Osteoblast (primary cell): ENCODE measurements around the gene PPP4R1. TPM values are rescaled to one million over a fixed set of nuclear protein-coding genes. Genes with fewer than 3 reads are reported as not detected.
"Not testable (repeated sequence)": the region's sequence is repeated elsewhere in the genome, so short reads cannot be mapped to it uniquely, and the experiment has no call there.

Experiments used
- DNase-seq: peaks from one replicate; pipeline ENCODE4 v3.0.0; 2011; ENCODE audit warnings: low spot score, mixed read lengths; ENCODE audit not compliant: insufficient read length; ENCODE audit errors: missing footprints
- H2AFZ ChIP-seq: 2 replicates; pipeline ENCODE4 v1.6.0; 2011; ENCODE audit warnings: mild to moderate bottlenecking, low read length
- H3K27ac ChIP-seq: 2 replicates; pipeline ENCODE4 v1.5.1; 2011; ENCODE audit warnings: mild to moderate bottlenecking, low read depth, low read length, moderate library complexity
- H3K27me3 ChIP-seq: 2 replicates; pipeline ENCODE4 v1.6.0; 2012; ENCODE audit warnings: mild to moderate bottlenecking, control low read depth, inconsistent platforms, low read length, moderate library complexity; ENCODE audit not compliant: insufficient read depth
- H3K36me3 ChIP-seq: 2 replicates; pipeline ENCODE4 v1.5.1; 2011; ENCODE audit warnings: mild to moderate bottlenecking, low read length, control low read depth, moderate library complexity; ENCODE audit not compliant: insufficient read depth
- H3K4me1 ChIP-seq: 2 replicates; pipeline ENCODE4 v1.5.1; 2011; ENCODE audit warnings: mild to moderate bottlenecking, low read length, control low read depth, moderate library complexity; ENCODE audit not compliant: insufficient read depth
- H3K4me2 ChIP-seq: 2 replicates; pipeline ENCODE4 v1.6.0; 2011; ENCODE audit warnings: mild to moderate bottlenecking, low read length; ENCODE audit not compliant: insufficient read depth
- H3K4me3 ChIP-seq: fragments of 200-600 bp; sonication (generic); 3 replicates; pipeline ENCODE4 v1.5.1; 2012; ENCODE audit warnings: mild to moderate bottlenecking, low read length, inconsistent platforms; ENCODE audit not compliant: insufficient read depth
- H3K79me2 ChIP-seq: 2 replicates; pipeline ENCODE4 v1.6.0; 2012; ENCODE audit warnings: mild to moderate bottlenecking, low read length, control low read depth, inconsistent platforms; ENCODE audit not compliant: insufficient read depth
- H3K9me3 ChIP-seq: 2 replicates; pipeline ENCODE4 v1.5.1; 2011; ENCODE audit warnings: low read depth, low read length, control low read depth
- H4K20me1 ChIP-seq: 2 replicates; pipeline ENCODE4 v1.6.0; 2012; ENCODE audit warnings: mild to moderate bottlenecking, low read length, control low read depth; ENCODE audit not compliant: insufficient read depth
- CTCF ChIP-seq: IDR thresholded peaks from 2 replicates; pipeline ENCODE4 v1.5.1; 2011; ENCODE audit warnings: mild to moderate bottlenecking, low read depth, low read length, moderate library complexity; ENCODE audit errors: extremely low read depth
- total RNA-seq: library from RNA; depleted of rRNA; stranded (reverse); fragments of >200 nt; gene quantifications from 2 replicates; pipeline ENCODE4 v1.2.3, GENCODE V29; 2012

The PPP4R1 gene
- total RNA-seq, 1 donor = 143 TPM

DNA sequence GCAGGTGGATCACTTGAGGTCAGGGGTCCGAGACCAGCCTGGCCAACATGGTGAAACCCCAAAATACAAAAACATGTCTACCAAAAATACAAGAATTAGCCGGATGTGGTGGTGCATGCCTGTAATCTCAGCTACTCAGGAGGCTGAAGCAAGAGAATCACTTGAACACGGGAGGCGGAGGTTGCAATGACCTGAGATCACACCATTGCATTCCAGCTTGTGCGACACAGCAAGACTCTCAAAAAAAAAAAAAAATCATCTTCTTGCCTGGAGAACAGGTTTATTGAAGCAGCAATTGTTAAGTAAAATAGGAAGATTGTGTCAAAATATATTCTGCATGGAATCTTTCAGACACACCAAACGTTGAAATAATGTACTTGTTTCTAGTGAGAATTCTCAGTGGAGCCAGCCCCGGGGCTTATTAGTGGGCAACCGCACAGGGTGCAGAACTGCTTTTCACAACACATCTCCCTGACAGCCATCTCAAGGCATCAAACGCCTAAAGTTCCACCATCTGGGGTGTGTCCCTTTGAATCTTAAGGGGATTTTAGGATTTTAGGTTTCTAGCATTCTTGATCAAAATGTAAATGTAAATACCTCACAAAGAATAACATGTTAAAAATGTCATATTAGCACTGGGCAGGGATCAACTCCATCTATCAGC lies 28.6 kb upstream of the PPP4R1 start:
- no peak for TF ChIP-seq CTCF
- peak overlapping the region; percentile 61 for H2AFZ ChIP-seq
- peak overlapping the region; percentile 70 for H3K4me2 ChIP-seq
- no peak for DNase-seq
- H3K4me3 ChIP-seq = no peak overlapping the region
- H3K9me3 ChIP-seq = no peaks in the 10 kb centered on the region
- no peaks in the 10 kb centered on the region for H3K36me3 ChIP-seq
- H3K27ac ChIP-seq = peak overlapping the region; percentile 100
- H3K27me3 ChIP-seq = no peaks in the 10 kb centered on the region
- H3K4me1 ChIP-seq = peaks cover 22% of the 10 kb centered on the region
- H3K79me2 ChIP-seq = no peaks in the 10 kb centered on the region
- H4K20me1 ChIP-seq = no peaks in the 10 kb centered on the region

DNA sequence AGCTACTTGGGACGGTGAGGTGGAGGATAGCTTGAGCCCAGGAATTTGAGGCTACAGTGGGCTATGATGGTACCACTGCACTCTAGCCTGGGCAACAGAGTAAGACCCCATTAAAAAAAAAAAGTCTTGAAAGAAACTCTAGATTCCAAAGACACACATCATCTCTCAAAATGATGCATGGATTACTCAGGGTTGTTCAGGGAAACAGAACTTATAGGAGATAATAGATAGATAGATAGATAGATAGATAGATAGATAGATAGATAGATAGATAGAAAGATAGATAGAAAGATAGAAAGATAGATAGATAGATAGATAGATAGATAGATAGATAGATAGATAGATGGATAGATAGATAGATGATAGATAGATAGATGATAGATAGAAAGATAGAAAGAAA lies 26.7 kb upstream of the PPP4R1 start:
- H3K4me2 ChIP-seq, H3K27ac ChIP-seq, H4K20me1 ChIP-seq, H3K4me3 ChIP-seq, H3K36me3 ChIP-seq, DNase-seq, H2AFZ ChIP-seq, H3K27me3 ChIP-seq, H3K9me3 ChIP-seq, H3K79me2 ChIP-seq: not testable (repeated sequence)
- peaks cover 29% of the 10 kb centered on the region for H3K4me1 ChIP-seq

DNA sequence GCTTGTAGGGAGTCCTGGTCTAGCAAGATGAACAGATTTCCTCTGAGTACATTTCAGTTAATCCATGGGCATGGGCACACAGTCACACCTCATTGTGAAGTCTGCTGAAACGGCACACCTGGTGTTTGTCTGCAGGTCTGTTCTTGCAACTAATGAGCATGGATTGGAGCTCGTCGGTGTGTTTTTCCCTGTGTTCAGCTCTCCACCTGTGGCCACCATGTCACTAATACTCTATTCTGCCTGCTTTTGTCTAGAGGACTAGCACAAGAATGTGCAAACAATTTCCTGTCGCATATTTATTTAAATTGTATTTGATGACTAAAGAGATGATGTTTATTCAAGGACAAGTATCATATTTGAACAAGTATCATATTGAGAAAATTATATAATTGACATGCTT lies 24.5 kb upstream of the PPP4R1 start:
- H3K4me2 ChIP-seq = no peak overlapping the region
- H3K27ac ChIP-seq = no peak overlapping the region
- H2AFZ ChIP-seq = peak overlapping the region; percentile 28

GRCh38 chr18:9637036-9637767 lies 22.8 kb upstream of the PPP4R1 start:
- no peak for DNase-seq
- Histone ChIP-seq H4K20me1 (no peaks in the 10 kb centered on the region), H3K27ac (peak overlapping the region; percentile 66), H3K27me3 (no peaks in the 10 kb centered on the region), H3K4me1 (peaks cover 14% of the 10 kb centered on the region), H2AFZ (peak overlapping the region; percentile 63), H3K79me2 (no peaks in the 10 kb centered on the region), H3K4me3 (no peak overlapping the region), H3K4me2 (no peak overlapping the region), H3K36me3 (no peaks in the 10 kb centered on the region), H3K9me3 (no peaks in the 10 kb centered on the region)
- TF ChIP-seq CTCF = no peak

More for the DNA sequence above, 24.5 kb upstream of the PPP4R1 start:
- Histone ChIP-seq H3K79me2 (no peaks in the 10 kb centered on the region), H3K36me3 (no peaks in the 10 kb centered on the region), H4K20me1 (no peaks in the 10 kb centered on the region), H3K9me3 (no peaks in the 10 kb centered on the region), H3K4me3 (no peak overlapping the region), H3K4me1 (peaks cover 24% of the 10 kb centered on the region), H3K27me3 (no peaks in the 10 kb centered on the region)
- no peak for DNase-seq
- TF ChIP-seq CTCF = no peak
